CD4-positive, alpha-beta T cell treated with Interleukin-1 beta for 1 hour (primary cell): ENCODE results near the gene LYPLAL1.
A peak's percentile ranks its signal among the peaks of the same experiment; 100 is the strongest.
"Not testable (repeated sequence)": the region's sequence is repeated elsewhere in the genome, so short reads cannot be mapped to it uniquely, and the experiment has no call there.

ENCODE experiments used
- DNase-seq, 2 donors: peaks; one replicate each; pipeline ENCODE4 v3.0.0-alpha.2; 2020 to 2022

Gene LYPLAL1

GRCh38 chr1:219171192-219171935 lies 2.3 kb upstream of the LYPLAL1 start:
- DNase-seq, result no peak

- no peak for DNase-seq
Measured at GRCh38 chr1:219172821-219173220, 857 bp upstream of the LYPLAL1 start.

GRCh38 chr1:219173434-219173757 lies 282 bp upstream of the LYPLAL1 start:
- DNase-seq, result no peak

GRCh38 chr1:219174460-219175211 lies 958 bp downstream of the LYPLAL1 start:
- DNase-seq, result peak; percentile 22 to 30

GRCh38 chr1:219175212-219175564 lies 1.5 kb downstream of the LYPLAL1 start:
- DNase-seq, result no peak

- no peak for DNase-seq
Measured at GRCh38 chr1:219176168-219176567, 2.5 kb downstream of the LYPLAL1 start.

GRCh38 chr1:219177363-219177762 lies 3.7 kb downstream of the LYPLAL1 start:
- DNase-seq, result no peak

GRCh38 chr1:219177940-219178339 lies 4.3 kb downstream of the LYPLAL1 start:
- no peak for DNase-seq

- no peak for DNase-seq
Measured at GRCh38 chr1:219179293-219179692, 5.6 kb downstream of the LYPLAL1 start.

GRCh38 chr1:219184337-219184736 lies 10.7 kb downstream of the LYPLAL1 start:
- DNase-seq, result no peak

- no peak for DNase-seq
Measured at GRCh38 chr1:219185486-219186117, 11.9 kb downstream of the LYPLAL1 start.

GRCh38 chr1:219188331-219188803 lies 14.7 kb downstream of the LYPLAL1 start:
- no peak for DNase-seq

GRCh38 chr1:219189021-219189824 lies 15.5 kb downstream of the LYPLAL1 start:
- no peak for DNase-seq

- DNase-seq, result no peak
Measured at GRCh38 chr1:219189952-219190351, 16.3 kb downstream of the LYPLAL1 start.

GRCh38 chr1:219190605-219191004 lies 16.9 kb downstream of the LYPLAL1 start:
- DNase-seq, result no peak

GRCh38 chr1:219195833-219196232 lies 22.2 kb downstream of the LYPLAL1 start:
- not testable (repeated sequence) for DNase-seq

GRCh38 chr1:219201656-219202055 lies 28.0 kb downstream of the LYPLAL1 start:
- no peak for DNase-seq

GRCh38 chr1:219202567-219202966 lies 28.9 kb downstream of the LYPLAL1 start:
- no peak for DNase-seq

GRCh38 chr1:219206350-219206749 lies 32.7 kb downstream of the LYPLAL1 start:
- DNase-seq, result no peak

GRCh38 chr1:219209578-219209977 lies 35.9 kb downstream of the LYPLAL1 start:
- DNase-seq, result no peak

- no peak for DNase-seq
Measured at GRCh38 chr1:219210067-219210466, 36.4 kb downstream of the LYPLAL1 start.

- DNase-seq, result no peak
Measured at GRCh38 chr1:219215477-219215876, 41.8 kb downstream of the LYPLAL1 start.

- no peak for DNase-seq
Measured at GRCh38 chr1:219220945-219221344, 47.3 kb downstream of the LYPLAL1 start.
